Measurements from ENCODE around the gene IRF9. TPM values are rescaled to one million over a fixed set of nuclear protein-coding genes. Genes with fewer than 3 reads are reported as not detected.

The IRF9 gene
- total RNA-seq, 1 experiment from 2014 or later: 27.6 TPM

DNA sequence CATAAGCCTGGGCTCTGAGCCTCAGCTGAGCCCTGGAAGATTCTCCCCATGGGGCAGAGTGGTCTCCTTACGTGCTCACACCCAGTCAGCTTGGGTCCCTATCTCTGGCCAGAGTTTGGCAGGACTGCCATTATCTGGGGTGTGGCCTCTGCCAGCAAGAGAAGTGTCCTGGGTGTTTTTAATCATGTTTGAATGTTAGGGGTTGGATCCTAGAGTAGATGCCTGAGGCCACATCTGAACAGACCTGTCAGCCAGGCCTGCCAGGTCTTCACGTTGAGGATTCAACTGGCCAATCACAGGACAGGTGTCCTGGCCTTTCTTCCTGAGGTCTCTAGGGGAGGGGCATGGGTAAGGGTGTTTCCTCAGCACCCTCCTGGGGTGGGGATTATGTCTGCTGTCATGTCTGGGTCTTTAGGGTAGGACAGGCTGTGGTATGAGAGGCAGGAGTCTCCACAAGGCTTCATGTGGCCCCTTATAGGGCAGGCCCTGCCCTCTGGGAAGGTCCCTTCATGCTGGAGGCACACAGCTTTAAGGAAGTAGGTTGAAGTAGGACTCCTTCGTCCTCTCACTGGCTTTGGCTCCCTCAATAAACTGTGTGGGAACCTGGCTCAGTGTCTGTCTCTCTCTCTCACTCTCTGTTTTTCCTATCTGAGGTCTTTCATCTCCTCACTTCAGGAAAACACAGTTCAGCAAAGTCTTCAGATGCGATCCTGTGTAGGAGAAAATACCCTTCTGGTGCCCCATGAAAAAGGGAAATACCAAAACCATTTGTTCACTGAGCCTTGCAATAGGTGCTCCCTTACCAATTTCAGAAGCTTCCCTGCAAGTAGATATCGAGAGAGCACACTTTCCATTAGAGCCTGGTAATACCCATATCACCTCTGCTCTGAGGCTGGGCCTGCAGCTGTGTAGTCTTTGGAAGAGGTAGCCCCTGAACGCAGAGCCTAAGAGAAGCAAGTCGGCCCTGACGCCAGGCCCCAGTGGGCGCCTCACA, 37.3 kb upstream of the IRF9 start:
- Histone ChIP-seq H3K9ac (ENCODE audit: extremely low read depth, insufficient read length, low read length) (no peak overlapping the region), H2BK12ac (ENCODE audit: insufficient read length, low read depth, low read length) (no peak overlapping the region), H3K14ac (ENCODE audit: insufficient read depth, low read length) (no peak overlapping the region), H2AK5ac (ENCODE audit: insufficient read length, low read length) (no peak overlapping the region), H2BK5ac (ENCODE audit: insufficient read length, low read length) (no peak overlapping the region), H3K9me3 (ENCODE audit: control insufficient read depth, low read depth, low read length) (no peaks in the 10 kb centered on the region), H2BK15ac (ENCODE audit: low read depth, low read length) (no peak overlapping the region), H3K23me2 (ENCODE audit: insufficient read length, low read depth, low read length, poor library complexity, severe bottlenecking) (no peaks in the 10 kb centered on the region), H3K18ac (ENCODE audit: insufficient read length, low read depth, low read length) (no peak overlapping the region), H3K27ac (ENCODE audit: insufficient read length, low read depth, low read length) (no peak overlapping the region), H3K4ac (ENCODE audit: low read depth, low read length) (no peak overlapping the region), H2BK20ac (ENCODE audit: low read depth, low read length, poor library complexity, severe bottlenecking) (no peak overlapping the region), H2AFZ (ENCODE audit: low read length) (no peak overlapping the region), H3K79me1 (ENCODE audit: insufficient read depth, low read depth, low read length, poor library complexity, severe bottlenecking) (no peaks in the 10 kb centered on the region), H3K27me3 (ENCODE audit: insufficient read depth, low read length) (no peaks in the 10 kb centered on the region), H3K79me2 (ENCODE audit: insufficient read depth, low read length) (no peaks in the 10 kb centered on the region), H3K4me2 (ENCODE audit: insufficient read depth, insufficient read length, low read length) (no peak overlapping the region), H3K23ac (ENCODE audit: insufficient read length, low read depth, low read length) (no peak overlapping the region), H4K5ac (ENCODE audit: insufficient read length, low read depth, low read length) (no peak overlapping the region), H4K20me1 (ENCODE audit: control insufficient read depth, insufficient read depth, insufficient read length) (no peaks in the 10 kb centered on the region), H3K56ac (ENCODE audit: insufficient read length, low read depth, low read length) (no peak overlapping the region), H4K91ac (ENCODE audit: insufficient read length, low read depth, low read length) (no peak overlapping the region), H3T11ph (ENCODE audit: low read length) (no peak overlapping the region), H2BK120ac (ENCODE audit: low read depth, low read length, poor library complexity, severe bottlenecking) (no peak overlapping the region), H4K8ac (replicated peaks; ENCODE audit: insufficient read length, low read depth, low read length) (no peak overlapping the region), H3K4me1 (ENCODE audit: insufficient read depth, low read length) (no peaks in the 10 kb centered on the region)
- no peak for DNase-seq
- Mint-ChIP-seq H3K4me3 (no peak overlapping the region), H3K27ac (no peak overlapping the region), H3K9me3 (no peaks in the 10 kb centered on the region), H3K4me1 (no peaks in the 10 kb centered on the region), H3K27me3 (ENCODE audit: low read depth) (no peaks in the 10 kb centered on the region), H3K36me3 (ENCODE audit: insufficient read depth in 1 of 3, low read depth in 3 of 3) (peaks cover 16 to 51% (median 43%) of the 10 kb centered on the region in 3 experiments; a peak in 6 of 7 replicates)
- TF ChIP-seq, protein P1, sequence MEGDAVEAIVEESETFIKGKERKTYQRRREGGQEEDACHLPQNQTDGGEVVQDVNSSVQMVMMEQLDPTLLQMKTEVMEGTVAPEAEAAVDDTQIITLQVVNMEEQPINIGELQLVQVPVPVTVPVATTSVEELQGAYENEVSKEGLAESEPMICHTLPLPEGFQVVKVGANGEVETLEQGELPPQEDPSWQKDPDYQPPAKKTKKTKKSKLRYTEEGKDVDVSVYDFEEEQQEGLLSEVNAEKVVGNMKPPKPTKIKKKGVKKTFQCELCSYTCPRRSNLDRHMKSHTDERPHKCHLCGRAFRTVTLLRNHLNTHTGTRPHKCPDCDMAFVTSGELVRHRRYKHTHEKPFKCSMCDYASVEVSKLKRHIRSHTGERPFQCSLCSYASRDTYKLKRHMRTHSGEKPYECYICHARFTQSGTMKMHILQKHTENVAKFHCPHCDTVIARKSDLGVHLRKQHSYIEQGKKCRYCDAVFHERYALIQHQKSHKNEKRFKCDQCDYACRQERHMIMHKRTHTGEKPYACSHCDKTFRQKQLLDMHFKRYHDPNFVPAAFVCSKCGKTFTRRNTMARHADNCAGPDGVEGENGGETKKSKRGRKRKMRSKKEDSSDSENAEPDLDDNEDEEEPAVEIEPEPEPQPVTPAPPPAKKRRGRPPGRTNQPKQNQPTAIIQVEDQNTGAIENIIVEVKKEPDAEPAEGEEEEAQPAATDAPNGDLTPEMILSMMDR (conservative IDR thresholded peaks at IDR 0.05): no peak
- WGBS (ENCODE audit: extremely low coverage, insufficient read length, low lambda C conversion rate): no CpG with 5 or more reads among the region's 9 CpGs

Measured in H9 (cell line).